ENCODE measurements around the gene ETV7. TPM values are rescaled to one million over a fixed set of nuclear protein-coding genes. Genes with fewer than 3 reads are reported as not detected.
A peak's percentile ranks its signal among the peaks of the same experiment; 100 is the strongest.

Gene ETV7
- total and polyA plus RNA-seq, 2 of the 13 experiments (the other 11 are each of a cell fraction or from before 2014, with no cell fraction given): not detected

DNA sequence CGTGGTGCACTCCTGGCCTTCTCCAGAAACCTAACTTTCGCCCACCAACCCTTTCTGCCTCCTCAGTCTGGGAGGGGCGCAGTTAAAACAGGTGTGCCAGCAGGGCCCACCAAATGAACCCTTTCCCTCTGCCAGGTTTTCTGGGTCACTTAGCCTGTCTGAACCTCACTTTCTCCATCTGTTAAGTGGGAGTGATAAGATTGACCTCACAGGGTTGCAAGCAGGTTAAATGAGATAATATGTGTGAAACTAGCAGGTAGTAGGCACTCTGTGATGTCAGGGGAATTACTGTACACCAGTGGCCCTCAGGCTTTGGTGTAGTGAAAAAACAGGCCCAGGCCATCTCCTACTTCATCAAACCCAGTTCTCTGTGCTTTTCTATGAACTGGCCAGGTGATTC lies 64.9 kb downstream of the ETV7 start:
- in situ Hi-C loops (cut with HindIII; ENCODE audit: extremely low pct_ligation_motif_present, low pct_unique_long_range_greater_than_20kb): no loop called here

DNA sequence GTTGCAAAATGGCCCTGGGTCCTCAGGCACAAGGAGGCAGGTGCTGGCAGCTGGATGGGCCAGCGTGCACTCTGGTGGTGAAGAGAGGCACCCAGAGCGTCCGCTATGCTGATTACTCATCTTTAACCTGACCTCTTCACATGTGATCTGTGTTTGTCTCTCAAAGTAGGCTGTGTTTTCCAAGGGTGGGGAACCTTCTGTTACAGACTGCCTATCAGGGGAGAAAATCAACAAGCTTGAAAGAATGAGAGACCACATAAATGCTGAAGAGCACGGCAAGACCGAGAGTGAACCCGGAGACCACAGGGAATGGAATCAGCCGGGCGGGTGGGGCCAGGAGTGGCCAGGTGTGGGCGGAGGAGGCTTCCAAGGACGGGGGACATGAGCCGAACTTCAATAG lies 67.0 kb downstream of the ETV7 start:
- FAIRE-seq: peak; percentile 49
- H3K27me3 ChIP-seq (ENCODE audit: control insufficient read depth in 1 of 2, insufficient read depth in 2 of 2, low read length in 2 of 2): peaks cover 3% of the 10 kb centered on the region in 2 experiments; a peak in 4 of 5 replicates
- ChIA-PET CTCF (ENCODE audit: low intra/inter-chr PET ratio, low total read pairs) (no interaction called here), POLR2A (interaction anchor here (1.2 kb wide), 1 partner anchor 14 kb away, joined by 4 read pairs; no protein-coding TSS in a partner anchor)
- no peaks in the 10 kb centered on the region for H3K36me3 ChIP-seq (replicated peaks in 1 of 2; ENCODE audit: control insufficient read depth in 1 of 2, insufficient read depth in 2 of 2, low read length in 2 of 2)
- H3K9ac ChIP-seq (ENCODE audit: insufficient read depth, low read depth, low read length): no peak overlapping the region
- BruUV-seq (replicated peaks): no TSS peak
- DNase-seq (ENCODE audit: low spot score): peak; percentile 76
- intact Hi-C loops (cut with micrococcal nuclease; ENCODE audit: unreplicated experiment): no loop called here
- peak; percentile 87 for ATAC-seq
- WGBS (ENCODE audit: low lambda C conversion rate): 3% methylated on average over 11 of the region's 11 CpGs
- H3K4me3 ChIP-seq (replicated peaks in 1 of 3; ENCODE audit: insufficient read depth in 1 of 3, low read depth in 2 of 3, low read length in 3 of 3): no peak overlapping the region
- no peak overlapping the region for H2AFZ ChIP-seq (ENCODE audit: low read length)
- no peaks in the 10 kb centered on the region for H3K79me2 ChIP-seq (ENCODE audit: insufficient read depth, low read length)
- in situ Hi-C loops (cut with HindIII; ENCODE audit: extremely low pct_ligation_motif_present, low pct_unique_long_range_greater_than_20kb): no loop called here
- H3K4me2 ChIP-seq (ENCODE audit: low read depth, low read length): peak overlapping the region; percentile 26; the same call in 1 of the 2 replicates
- H4K20me1 ChIP-seq (ENCODE audit: insufficient read depth, low read length): no peaks in the 10 kb centered on the region
- H3K27ac ChIP-seq (ENCODE audit: extremely low read length, insufficient read depth, low read length): no peak overlapping the region
- H3K9me3 ChIP-seq (ENCODE audit: low read length): no peaks in the 10 kb centered on the region
- peaks cover 19% of the 10 kb centered on the region for H3K4me1 ChIP-seq (ENCODE audit: insufficient read depth, low read length)
- TF ChIP-seq ZFYVE20 (CRISPR knock-in tag; IDR thresholded peaks at IDR 0.05; ENCODE audit: borderline replicate concordance, low read depth) (no peak), MTF2 (CRISPR knock-in tag; IDR thresholded peaks at IDR 0.05; ENCODE audit: borderline replicate concordance) (no peak), NR1H2 (CRISPR knock-in tag; IDR thresholded peaks at IDR 0.05; ENCODE audit: borderline replicate concordance, low read depth) (no peak), E2F2 (CRISPR knock-in tag; IDR thresholded peaks at IDR 0.05; ENCODE audit: borderline replicate concordance) (no peak), SOX13 (IDR thresholded peaks at IDR 0.05) (no peak), SOX13 (CRISPR knock-in tag; conservative IDR thresholded peaks at IDR 0.05 in 1 of 2, IDR thresholded peaks at IDR 0.05 in 1 of 2) (peak in 1 of 2 experiments; percentile 56; a peak in 1 of 4 replicates), NONO (IDR thresholded peaks at IDR 0.05) (no peak), NONO (CRISPR knock-in tag; conservative IDR thresholded peaks at IDR 0.05) (no peak), SP5 (CRISPR knock-in tag; IDR thresholded peaks at IDR 0.05; ENCODE audit: borderline replicate concordance, low read depth) (peak; percentile 59), ERF (CRISPR knock-in tag; IDR thresholded peaks at IDR 0.05) (no peak), ZNF276 (CRISPR knock-in tag; IDR thresholded peaks at IDR 0.05; ENCODE audit: low read depth) (no peak), DMAP1 (CRISPR knock-in tag; IDR thresholded peaks at IDR 0.05) (no peak; the same call in 1 of the 2 replicates), SMC3 (IDR thresholded peaks at IDR 0.05; ENCODE audit: low read length) (no peak), SOX5 (CRISPR knock-in tag; IDR thresholded peaks at IDR 0.05; ENCODE audit: borderline replicate concordance) (peak; percentile 64; the same call in 1 of the 2 replicates), TBP (CRISPR knock-in tag; IDR thresholded peaks at IDR 0.05) (no peak), ZNF670 (CRISPR knock-in tag; IDR thresholded peaks at IDR 0.05; ENCODE audit: borderline replicate concordance) (no peak), HMG20A (CRISPR knock-in tag; IDR thresholded peaks at IDR 0.05; ENCODE audit: borderline replicate concordance) (peak; percentile 68; the same call in 1 of the 2 replicates)

More for the DNA sequence above, 64.9 kb downstream of the ETV7 start:
- H3K4me1 ChIP-seq (ENCODE audit: insufficient read depth, low read length): peaks cover 19% of the 10 kb centered on the region
- no peaks in the 10 kb centered on the region for H4K20me1 ChIP-seq (ENCODE audit: insufficient read depth, low read length)
- no peak overlapping the region for H3K9ac ChIP-seq (ENCODE audit: insufficient read depth, low read depth, low read length)
- TF ChIP-seq SMYD3 (CRISPR knock-in tag; IDR thresholded peaks at IDR 0.05) (no peak), HCFC1 (IDR thresholded peaks at IDR 0.05; ENCODE audit: low read depth, low read length) (no peak), ZNF878 (CRISPR knock-in tag; IDR thresholded peaks at IDR 0.05) (no peak)
- no peak overlapping the region for H2AFZ ChIP-seq (ENCODE audit: low read length)
- ATAC-seq (no peak), DNase-seq (ENCODE audit: low spot score) (no peak), FAIRE-seq (no peak)
- CTCF ChIA-PET (ENCODE audit: low intra/inter-chr PET ratio, low total read pairs): no interaction called here
- no peak overlapping the region for H3K4me3 ChIP-seq (replicated peaks in 1 of 3; ENCODE audit: insufficient read depth in 1 of 3, low read depth in 2 of 3, low read length in 3 of 3)
- no peak overlapping the region for H3K27ac ChIP-seq (ENCODE audit: extremely low read length, insufficient read depth, low read length)
- H3K27me3 ChIP-seq (ENCODE audit: control insufficient read depth in 1 of 2, insufficient read depth in 2 of 2, low read length in 2 of 2): peaks cover 0 to 3% of the 10 kb centered on the region in 2 experiments; a peak in 4 of 5 replicates
- intact Hi-C loops (cut with micrococcal nuclease; ENCODE audit: unreplicated experiment): no loop called here
- WGBS (ENCODE audit: low lambda C conversion rate): 23% methylated on average over 3 of the region's 3 CpGs
- BruUV-seq (replicated peaks): no TSS peak
- H3K36me3 ChIP-seq (replicated peaks in 1 of 2; ENCODE audit: control insufficient read depth in 1 of 2, insufficient read depth in 2 of 2, low read length in 2 of 2): no peaks in the 10 kb centered on the region
- H3K4me2 ChIP-seq (ENCODE audit: low read depth, low read length): no peak overlapping the region
- H3K9me3 ChIP-seq (ENCODE audit: low read length): no peaks in the 10 kb centered on the region
- H3K79me2 ChIP-seq (ENCODE audit: insufficient read depth, low read length): no peaks in the 10 kb centered on the region
- POLR2A ChIA-PET: no interaction called here
